ENCODE data around the gene PUSL1.

The PUSL1 gene

GRCh38 chr1:1295154-1295923 is 13.1 kb upstream of the PUSL1 start:
- DNase-seq, result no peak

- DNase-seq, result no peak
Measured at GRCh38 chr1:1296070-1297061, 12.0 kb upstream of the PUSL1 start.

GRCh38 chr1:1297802-1298424 is 10.5 kb upstream of the PUSL1 start:
- DNase-seq, result no peak

GRCh38 chr1:1298861-1299685 is 9.3 kb upstream of the PUSL1 start:
- peak in 2 of 3 experiments; percentile 40 to 51 for DNase-seq

GRCh38 chr1:1299686-1300351 is 8.6 kb upstream of the PUSL1 start:
- peak in 1 of 3 experiments; percentile 20 for DNase-seq

GRCh38 chr1:1300352-1300739 is 8.1 kb upstream of the PUSL1 start:
- no peak for DNase-seq

GRCh38 chr1:1302006-1302430 is 6.4 kb upstream of the PUSL1 start:
- no peak for DNase-seq

GRCh38 chr1:1302951-1303509 is 5.4 kb upstream of the PUSL1 start:
- no peak for DNase-seq

GRCh38 chr1:1303736-1304135 is 4.7 kb upstream of the PUSL1 start:
- DNase-seq, result no peak

- peak; percentile 62 to 80 (median 65) for DNase-seq
Measured at GRCh38 chr1:1304331-1305299, 3.8 kb upstream of the PUSL1 start.

GRCh38 chr1:1305300-1306069 is 2.9 kb upstream of the PUSL1 start:
- peak in 1 of 3 experiments; percentile 9 for DNase-seq

GRCh38 chr1:1306070-1306660 is 2.2 kb upstream of the PUSL1 start:
- no peak for DNase-seq

- no peak for DNase-seq
Measured at GRCh38 chr1:1306661-1307260, 1.6 kb upstream of the PUSL1 start.

GRCh38 chr1:1307261-1307922 is 1.0 kb upstream of the PUSL1 start:
- peak in 2 of 3 experiments; percentile 61 to 62 for DNase-seq

GRCh38 chr1:1308756-1309250 is 406 bp downstream of the PUSL1 start:
- peak in 1 of 3 experiments; percentile 64 for DNase-seq

GRCh38 chr1:1309251-1310108 is 1.1 kb downstream of the PUSL1 start:
- peak; percentile 35 to 64 (median 49) for DNase-seq

GRCh38 chr1:1310109-1310385 is 1.6 kb downstream of the PUSL1 start:
- DNase-seq, result no peak

All from NCI-H1417 (cell line).